Coronary artery (tissue), 2 donors: ENCODE data around the gene AXL.

Experiments
- DNase-seq: peaks from one replicate; pipeline ENCODE4 v3.0.0-alpha.2; 2017; ENCODE audit warnings: low spot score
- H3K27ac ChIP-seq, 2 donors: fragments of 200-600 bp; sonication (generic); one replicate each; pipeline ENCODE4 v1.5.1; 2016 to 2019
- H3K4me3 ChIP-seq: fragments of 200-600 bp; sonication (generic); 2 replicates; pipeline ENCODE4 v1.5.1; 2016; ENCODE audit warnings: mild to moderate bottlenecking, moderate library complexity
- CTCF ChIP-seq: fragments of 200-600 bp; sonication (generic); IDR thresholded peaks from one replicate; pipeline ENCODE4 v1.5.1; 2019; ENCODE audit warnings: antibody characterized with exemption

The AXL gene

GRCh38 chr19:41253660-41254059, 34.6 kb downstream of the AXL start:
- Histone ChIP-seq H3K4me3 (no peak overlapping the region), H3K27ac (no peak overlapping the region)
- no peak for DNase-seq
- no peak for TF ChIP-seq CTCF

GRCh38 chr19:41255171-41255570, 36.1 kb downstream of the AXL start:
- DNase-seq, result no peak
- Histone ChIP-seq H3K27ac (no peak overlapping the region), H3K4me3 (no peak overlapping the region)
- no peak for TF ChIP-seq CTCF

- Histone ChIP-seq H3K4me3 (peak overlapping the region; percentile 69), H3K27ac (peak overlapping the region; percentile 92 to 98)
- DNase-seq, result no peak
- TF ChIP-seq CTCF, result no peak
These were observed 42.6 kb downstream of the AXL start for GRCh38 chr19:41261474-41262190.

GRCh38 chr19:41263042-41263849, 44.2 kb downstream of the AXL start:
- Histone ChIP-seq H3K27ac (peak overlapping the region; percentile 92 to 98), H3K4me3 (peak overlapping the region; percentile 69)
- DNase-seq, result peak; percentile 88
- no peak for TF ChIP-seq CTCF

- peak; percentile 100 for DNase-seq
- Histone ChIP-seq H3K27ac (peak within 1 kb of the TSS; percentile 98 to 100), H3K4me3 (peak within 1 kb of the TSS; percentile 90)
- TF ChIP-seq CTCF, result no peak
These were observed 45.0 kb downstream of the AXL start, which contains the start of gene HNRNPUL1 for GRCh38 chr19:41263850-41264580. TSS of gene HNRNPUL1 (plus strand) at chr19:41264372. CDS start at chr19:41264504, 132 bp downstream.

GRCh38 chr19:41264581-41265394, 45.8 kb downstream of the AXL start:
- Histone ChIP-seq H3K4me3 (peak overlapping the region; percentile 90), H3K27ac (peak overlapping the region; percentile 98 to 100)
- no peak for TF ChIP-seq CTCF
- peak; percentile 81 for DNase-seq
